Heart right ventricle (tissue), 16 donors: ENCODE data around the gene DPF3. TPM values are rescaled to one million over a fixed set of nuclear protein-coding genes. Genes with fewer than 3 reads are reported as not detected.

Source experiments
- ATAC-seq, 8 donors: fragments of 200-7000 bp; cut with Tn5 transposase; one replicate each; pipeline ENCODE4 v1.9.1; 2020; ENCODE audit warnings: mild to moderate bottlenecking in 8 of 8, moderate library complexity in 8 of 8, moderate number of reproducible peaks in 1 of 8
- DNase-seq, 2 donors: peaks; one replicate each; pipeline ENCODE4 v3.0.0-alpha.2; 2020
- H3K27ac ChIP-seq, 10 donors: fragments of 200-600 bp; sonication (generic) in 2 of 10; one replicate each; pipeline versions ENCODE4 v1.5.0 to v1.8.0; 2020 to 2022; ENCODE audit warnings: mild to moderate bottlenecking in 3 of 10
- H3K27me3 ChIP-seq, 7 donors: fragments of 200-600 bp; one replicate each; pipeline ENCODE4 v1.8.0; 2021 to 2022; ENCODE audit warnings: mild to moderate bottlenecking in 2 of 7
- H3K36me3 ChIP-seq, 9 donors: fragments of 200-600 bp; sonication (generic) in 1 of 9; one replicate each; pipeline versions ENCODE4 v1.5.0 to v1.8.0; 2020 to 2022; ENCODE audit warnings: mild to moderate bottlenecking in 2 of 9
- H3K4me1 ChIP-seq, 9 donors: fragments of 200-600 bp; sonication (generic) in 1 of 9; one replicate each; pipeline versions ENCODE4 v1.5.0 to v1.8.0; 2020 to 2022; ENCODE audit warnings: mild to moderate bottlenecking in 4 of 9
- H3K4me3 ChIP-seq, 10 donors: fragments of 200-600 bp; sonication (generic) in 2 of 10; one replicate each; pipeline versions ENCODE4 v1.5.0 to v1.8.0; 2020 to 2022; ENCODE audit warnings: mild to moderate bottlenecking in 7 of 10, moderate library complexity in 2 of 10
- H3K9me3 ChIP-seq, 11 donors: fragments of 200-600 bp in 10 of 11; sonication (generic) in 2 of 11; one replicate each; pipeline versions ENCODE4 v1.5.0 to v1.8.0; 2013 to 2022; ENCODE audit warnings: mild to moderate bottlenecking in 2 of 11, control low read depth in 1 of 11, moderate library complexity in 1 of 11
- WGBS, 2 donors: extraction: QIAGEN DNeasy Blood & Tissue Kit; methylation state at CpG; one replicate each; pipeline ENCODE4 v1.1.7; 2013; ENCODE audit warnings: inconsistent platforms in 1 of 2; 5-methylcytosine and 5-hydroxymethylcytosine counted together
- intact Hi-C, 10 donors: fragments of 100-400 bp; cut with DNase I; formaldehyde crosslinking; loops; one replicate each; pipeline versions ENCODE4 v1.11.1 to v1.14.2; 2022
- polyA plus RNA-seq, 2 donors: library from polyadenylated mRNA; stranded (reverse); fragments of 200-250 nt; gene quantifications; one replicate each; pipeline ENCODE4 v1.2.3, GENCODE V29; 2013
- total RNA-seq, 10 donors: library from RNA; stranded (reverse); fragmentation: NEBNext Ultra II Directional in 3 of 10; extraction: Animal tissue kit (Norgen Biotek cat#: 25700) in 3 of 10; gene quantifications; one replicate each; pipeline versions ENCODE4 v1.2.1 to v1.2.4, GENCODE V29; 2021 to 2023
- TF ChIP-seq, protein P1 (sequence below), 9 donors: fragments of 200-600 bp; sonication (generic) in 2 of 9; IDR thresholded peaks; one replicate each; pipeline versions ENCODE4 v1.5.0 to v1.8.0; 2021 to 2022; ENCODE audit warnings: antibody characterized with exemption in 9 of 9, mild to moderate bottlenecking in 5 of 9, moderate library complexity in 1 of 9
- donor health status: Arrhythmogenic right ventricular cardiomyopathy.
- donor health status: ischemic (EF 13 %, LVEDD 7.1; RV severe dilation, severe dysfunction).
- donor health status: healthy with polysubstance abuse.
- donor health status: DM: no; HTN: yes; CAD: no.
- donor health status: DM: no; HTN: no; CAD: no.
- donor health status: ischemic (EF 25% LVEDD 6.9; RV normal size, moderate dysfunction).
- donor health status: ischemic (EF 25% LVEDD 5.7; RV mildly dilated, moderate dysfunction).
- donor health status: healthy.
- donor health status: DM: yes; HTN: yes; CAD: no.
- donor health status: Ischemic cardiomyopathy.
- donor health status: ischemic (EF 35%, LVEDD 5.7; RV mildly dilated, moderate dysfunction).
- donor health status: nonischemic (EF 11% LVEDD 7.7; RV severe dilation, severe dysfunction).
- donor health status: DM: yes; HTN: yes; CAD: no.
- donor health status: PGD.
- donor health status: ischemic (EF 29% LVEDD 5.4; RV normal size, mild dysfunction).
- donor health status: nonischemic (EF 23%, LVEDD 6.1; RV moderate dilation, normal function).

DPF3 gene
- total and polyA plus RNA-seq, 12 donors, result 3.8 to 52.3 (median 35.6) TPM

DNA sequence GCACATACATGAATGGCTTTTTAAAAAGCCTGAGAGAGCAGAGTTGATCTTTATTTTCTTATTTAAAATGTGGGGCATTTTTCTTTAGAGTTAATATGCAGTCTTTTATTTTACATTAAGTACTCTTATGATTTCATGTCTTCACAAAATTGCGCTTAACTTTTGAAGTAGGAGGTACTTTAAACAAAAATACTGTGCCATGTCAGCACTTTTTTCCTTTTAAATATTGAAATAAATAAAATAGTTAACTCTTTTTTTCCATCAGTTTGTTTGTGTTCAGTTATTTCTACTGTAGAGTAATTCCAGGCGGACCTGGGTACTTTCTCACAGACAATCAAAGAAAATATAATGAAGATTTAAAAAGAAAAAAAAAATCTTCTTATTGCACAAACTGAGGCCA is 231.7 kb downstream of the DPF3 start:
- Histone ChIP-seq H3K27ac (no peak overlapping the region), H3K4me1 (peaks cover 0 to 24% (median 8%) of the 10 kb centered on the region in 9 donors), H3K36me3 (peaks cover 0 to 21% (median 0%) of the 10 kb centered on the region in 9 donors), H3K27me3 (no peaks in the 10 kb centered on the region), H3K4me3 (no peak overlapping the region), H3K9me3 (no peaks in the 10 kb centered on the region)
- ATAC-seq (no peak), DNase-seq (no peak)
- TF ChIP-seq, protein P1, sequence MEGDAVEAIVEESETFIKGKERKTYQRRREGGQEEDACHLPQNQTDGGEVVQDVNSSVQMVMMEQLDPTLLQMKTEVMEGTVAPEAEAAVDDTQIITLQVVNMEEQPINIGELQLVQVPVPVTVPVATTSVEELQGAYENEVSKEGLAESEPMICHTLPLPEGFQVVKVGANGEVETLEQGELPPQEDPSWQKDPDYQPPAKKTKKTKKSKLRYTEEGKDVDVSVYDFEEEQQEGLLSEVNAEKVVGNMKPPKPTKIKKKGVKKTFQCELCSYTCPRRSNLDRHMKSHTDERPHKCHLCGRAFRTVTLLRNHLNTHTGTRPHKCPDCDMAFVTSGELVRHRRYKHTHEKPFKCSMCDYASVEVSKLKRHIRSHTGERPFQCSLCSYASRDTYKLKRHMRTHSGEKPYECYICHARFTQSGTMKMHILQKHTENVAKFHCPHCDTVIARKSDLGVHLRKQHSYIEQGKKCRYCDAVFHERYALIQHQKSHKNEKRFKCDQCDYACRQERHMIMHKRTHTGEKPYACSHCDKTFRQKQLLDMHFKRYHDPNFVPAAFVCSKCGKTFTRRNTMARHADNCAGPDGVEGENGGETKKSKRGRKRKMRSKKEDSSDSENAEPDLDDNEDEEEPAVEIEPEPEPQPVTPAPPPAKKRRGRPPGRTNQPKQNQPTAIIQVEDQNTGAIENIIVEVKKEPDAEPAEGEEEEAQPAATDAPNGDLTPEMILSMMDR (IDR thresholded peaks at IDR 0.05), result no peak
- intact Hi-C loops, result no loop called here
- 94 to 96% methylated on average over 2 of the region's 2 CpGs for WGBS, 2 donors

DNA sequence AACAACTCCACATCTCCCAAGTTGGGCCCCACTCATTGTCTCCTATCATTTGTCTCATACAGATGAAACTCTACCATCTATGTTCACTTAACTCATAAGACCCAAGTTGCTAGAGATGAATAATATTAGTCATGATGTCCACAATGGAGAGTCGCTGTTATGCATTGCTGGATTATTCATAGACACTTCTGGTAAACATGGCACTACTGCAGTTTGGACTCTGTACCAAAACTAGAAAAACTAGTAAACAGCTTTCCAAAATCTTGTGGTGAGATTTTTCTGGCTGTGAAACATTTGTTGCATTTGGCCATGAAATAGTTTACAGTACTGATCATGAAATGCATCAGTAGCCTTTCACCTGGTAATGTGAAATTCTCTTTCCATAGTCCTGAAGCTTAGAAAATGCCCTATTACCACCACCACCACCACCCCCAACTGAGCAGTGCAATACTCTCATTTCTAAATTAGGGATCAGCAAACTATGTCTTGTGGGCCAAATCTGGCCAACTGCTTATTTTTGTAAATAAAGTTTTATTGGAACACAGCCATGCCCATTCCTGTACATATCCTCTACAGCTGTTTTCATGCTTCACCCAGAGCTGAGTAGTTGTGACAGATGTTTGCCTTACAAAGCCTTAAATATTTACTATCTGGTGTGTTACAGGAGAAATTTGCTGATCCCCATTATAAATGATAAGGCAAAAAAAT is 236.5 kb downstream of the DPF3 start:
- no peak overlapping the region for H3K4me3 ChIP-seq
- TF ChIP-seq, protein P1 (IDR thresholded peaks at IDR 0.05), result no peak
- no peaks in the 10 kb centered on the region for H3K9me3 ChIP-seq
- peaks cover 0 to 21% (median 0%) of the 10 kb centered on the region in 9 donors for H3K36me3 ChIP-seq
- H3K27me3 ChIP-seq, result no peaks in the 10 kb centered on the region
- H3K27ac ChIP-seq, result no peak overlapping the region
- intact Hi-C loops, result loop anchor here in 1 of 10 donors (10.0 kb wide), 1 partner anchor 113 kb away; no protein-coding TSS in a partner anchor
- 98% methylated on average over 1 of the region's 1 CpG for WGBS, 2 donors
- H3K4me1 ChIP-seq, result no peaks in the 10 kb centered on the region
- ATAC-seq (no peak), DNase-seq (no peak)

DNA sequence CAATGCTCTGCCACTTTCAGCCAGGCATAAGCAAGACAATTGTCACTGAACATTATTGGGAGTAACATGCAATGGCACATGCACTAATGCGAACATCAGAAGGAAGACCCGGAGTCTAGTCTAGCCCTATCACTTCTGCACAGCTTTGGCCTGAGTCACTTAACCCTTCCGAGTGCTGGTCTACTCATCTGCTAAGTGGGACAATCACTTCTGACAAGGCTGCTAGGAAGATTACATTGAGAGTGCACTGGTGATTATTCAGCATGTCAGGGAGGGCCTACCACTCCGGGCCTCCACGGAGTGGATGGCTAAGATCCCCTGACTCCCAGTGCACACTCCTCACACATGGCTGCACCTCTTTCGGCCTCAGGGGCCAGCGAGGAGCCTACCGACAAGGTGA is 240.9 kb downstream of the DPF3 start:
- H3K9me3 ChIP-seq, result no peaks in the 10 kb centered on the region
- no peak overlapping the region for H3K27ac ChIP-seq
- TF ChIP-seq, protein P1 (IDR thresholded peaks at IDR 0.05), result no peak
- H3K36me3 ChIP-seq, result no peaks in the 10 kb centered on the region
- no peak overlapping the region for H3K4me3 ChIP-seq
- peaks cover 0 to 24% (median 17%) of the 10 kb centered on the region in 9 donors for H3K4me1 ChIP-seq
- H3K27me3 ChIP-seq, result no peaks in the 10 kb centered on the region
- DNase-seq (no peak), ATAC-seq (peak in 1 of 8 donors; percentile 16)
- WGBS, 2 donors, result 72 to 78% methylated on average over 8 of the region's 8 CpGs
- intact Hi-C loops, result loop anchor here in 1 of 10 donors (10.0 kb wide), 1 partner anchor 108 kb away; no protein-coding TSS in a partner anchor

DNA sequence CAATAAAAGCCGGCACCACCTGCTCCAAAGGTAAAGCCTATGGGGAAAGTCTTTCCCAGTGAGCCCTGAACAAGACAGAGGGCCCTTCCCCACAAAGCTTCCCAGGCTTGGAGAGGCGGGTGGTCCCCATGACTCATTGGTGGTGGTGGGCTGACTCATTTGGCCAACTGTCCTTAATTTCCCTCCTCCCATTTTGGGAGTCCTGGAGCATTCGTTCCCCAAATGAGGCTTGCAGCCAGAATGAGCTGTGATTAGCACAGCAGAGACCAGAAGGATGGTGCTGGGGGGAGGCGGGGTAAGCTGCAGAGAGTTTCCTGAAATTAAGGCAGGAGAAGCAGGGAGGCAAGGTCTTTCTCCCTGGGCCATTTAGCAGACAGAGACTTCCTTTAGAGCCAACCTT is 241.7 kb downstream of the DPF3 start:
- intact Hi-C loops, result loop anchor here in 1 of 10 donors (10.0 kb wide), 1 partner anchor 107 kb away; no protein-coding TSS in a partner anchor
- 73 to 76% methylated on average over 4 of the region's 4 CpGs for WGBS, 2 donors
- Histone ChIP-seq H3K27me3 (no peaks in the 10 kb centered on the region), H3K27ac (no peak overlapping the region), H3K4me3 (no peak overlapping the region), H3K4me1 (peaks cover 0 to 27% (median 17%) of the 10 kb centered on the region in 9 donors), H3K9me3 (no peaks in the 10 kb centered on the region), H3K36me3 (no peaks in the 10 kb centered on the region)
- TF ChIP-seq, protein P1 (IDR thresholded peaks at IDR 0.05), result no peak
- DNase-seq (no peak), ATAC-seq (no peak)
